ENCODE data around the gene POLR2A. TPM values are rescaled to one million over a fixed set of nuclear protein-coding genes. Genes with fewer than 3 reads are reported as not detected.
A peak's percentile ranks its signal among the peaks of the same experiment; 100 is the strongest.
"Not testable (repeated sequence)": the region's sequence is repeated elsewhere in the genome, so short reads cannot be mapped to it uniquely, and the experiment has no call there.

POLR2A gene
- total RNA-seq, 1 donor from 2014 or later, result 121 TPM

GRCh38 chr17:7466639-7467341 lies 17.4 kb upstream of the POLR2A start:
- Mint-ChIP-seq H3K4me1 (ENCODE audit: low read depth) (peaks cover 7% of the 10 kb centered on the region), H3K9me3 (ENCODE audit: low read depth) (no peaks in the 10 kb centered on the region), H3K4me3 (ENCODE audit: unreplicated experiment) (no peak overlapping the region), H3K36me3 (ENCODE audit: low read depth) (peaks cover 6% of the 10 kb centered on the region), H3K27me3 (ENCODE audit: low read depth) (no peaks in the 10 kb centered on the region), H3K27ac (ENCODE audit: unreplicated experiment) (peak overlapping the region; percentile 61)
- no peak for DNase-seq (ENCODE audit: low spot score)
- no peak for TF ChIP-seq CTCF (IDR thresholded peaks at IDR 0.05)

DNA sequence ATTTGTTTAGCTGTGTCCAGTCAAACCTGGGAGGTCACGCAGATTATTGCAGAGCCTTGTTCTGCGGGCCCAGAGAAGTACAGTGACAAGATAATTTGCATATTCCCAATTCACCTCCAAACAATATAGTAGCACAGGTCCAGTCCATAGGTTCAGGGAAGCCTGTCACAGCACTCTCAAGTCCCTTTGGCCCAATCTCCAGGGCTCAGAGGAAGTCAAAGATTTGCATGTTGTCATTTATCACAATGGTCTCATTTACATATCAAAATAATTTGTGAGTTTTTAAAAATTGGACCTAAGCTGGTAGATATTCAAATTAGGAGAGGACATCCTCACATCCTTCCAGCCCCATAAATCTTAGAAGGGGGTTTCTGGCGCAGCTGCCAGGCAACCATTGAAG lies 16.7 kb upstream of the POLR2A start:
- Mint-ChIP-seq H3K27me3 (ENCODE audit: low read depth) (no peaks in the 10 kb centered on the region), H3K4me1 (ENCODE audit: low read depth) (peaks cover 7% of the 10 kb centered on the region)
- no peak for DNase-seq (ENCODE audit: low spot score)

GRCh38 chr17:7468290-7468689 lies 15.9 kb upstream of the POLR2A start:
- no peak for DNase-seq (ENCODE audit: low spot score)
- H3K9me3 Mint-ChIP-seq (ENCODE audit: low read depth), result no peaks in the 10 kb centered on the region
- no peaks in the 10 kb centered on the region for H3K27me3 Mint-ChIP-seq (ENCODE audit: low read depth)
- no peak overlapping the region for H3K4me3 Mint-ChIP-seq (ENCODE audit: unreplicated experiment)
- TF ChIP-seq CTCF (IDR thresholded peaks at IDR 0.05), result no peak
- peaks cover 4% of the 10 kb centered on the region for H3K36me3 Mint-ChIP-seq (ENCODE audit: low read depth)
- peaks cover 7% of the 10 kb centered on the region for H3K4me1 Mint-ChIP-seq (ENCODE audit: low read depth)
- H3K27ac Mint-ChIP-seq (ENCODE audit: unreplicated experiment), result peak overlapping the region; percentile 32

More for the DNA sequence above, 16.7 kb upstream of the POLR2A start:
- Mint-ChIP-seq H3K4me3 (ENCODE audit: unreplicated experiment) (no peak overlapping the region), H3K27ac (ENCODE audit: unreplicated experiment) (no peak overlapping the region), H3K36me3 (ENCODE audit: low read depth) (peaks cover 6% of the 10 kb centered on the region), H3K9me3 (ENCODE audit: low read depth) (no peaks in the 10 kb centered on the region)
- TF ChIP-seq CTCF (IDR thresholded peaks at IDR 0.05), result no peak

DNA sequence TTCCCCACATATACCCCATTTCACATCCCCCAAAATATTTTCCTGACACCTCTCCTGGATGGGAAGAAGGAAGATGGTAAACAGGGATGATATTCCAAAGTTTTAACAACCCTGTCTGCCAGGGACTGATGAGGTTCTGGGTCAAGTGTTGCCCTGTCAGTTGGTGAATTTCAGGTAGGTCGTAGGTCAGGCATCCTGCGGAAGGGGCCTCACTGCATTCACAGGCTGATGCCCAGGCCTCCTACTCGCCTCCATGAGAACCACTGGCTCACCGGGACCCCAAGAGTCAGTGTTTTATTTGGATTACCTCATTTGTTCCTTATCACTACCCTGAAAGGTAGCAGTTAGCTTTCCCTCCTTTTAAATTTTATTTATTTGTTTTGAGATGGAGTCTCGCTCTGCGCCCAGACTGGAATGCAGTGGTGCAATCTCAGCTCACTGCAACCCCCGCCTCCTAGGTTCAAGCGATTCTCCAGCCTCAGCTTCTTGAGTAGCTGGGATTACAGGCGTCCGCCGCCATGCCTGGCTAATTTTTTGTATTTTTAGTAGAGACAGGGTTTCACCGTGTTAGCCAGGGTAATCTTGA lies 15.3 kb upstream of the POLR2A start:
- H3K4me1 Mint-ChIP-seq (ENCODE audit: low read depth), result peaks cover 7% of the 10 kb centered on the region
- H3K9me3 Mint-ChIP-seq (ENCODE audit: low read depth), result no peaks in the 10 kb centered on the region
- H3K4me3 Mint-ChIP-seq (ENCODE audit: unreplicated experiment), result no peak overlapping the region
- no peaks in the 10 kb centered on the region for H3K27me3 Mint-ChIP-seq (ENCODE audit: low read depth)
- no peak for TF ChIP-seq CTCF (IDR thresholded peaks at IDR 0.05)
- no peak overlapping the region for H3K27ac Mint-ChIP-seq (ENCODE audit: unreplicated experiment)
- no peak for DNase-seq (ENCODE audit: low spot score)
- peaks cover 4% of the 10 kb centered on the region for H3K36me3 Mint-ChIP-seq (ENCODE audit: low read depth)

DNA sequence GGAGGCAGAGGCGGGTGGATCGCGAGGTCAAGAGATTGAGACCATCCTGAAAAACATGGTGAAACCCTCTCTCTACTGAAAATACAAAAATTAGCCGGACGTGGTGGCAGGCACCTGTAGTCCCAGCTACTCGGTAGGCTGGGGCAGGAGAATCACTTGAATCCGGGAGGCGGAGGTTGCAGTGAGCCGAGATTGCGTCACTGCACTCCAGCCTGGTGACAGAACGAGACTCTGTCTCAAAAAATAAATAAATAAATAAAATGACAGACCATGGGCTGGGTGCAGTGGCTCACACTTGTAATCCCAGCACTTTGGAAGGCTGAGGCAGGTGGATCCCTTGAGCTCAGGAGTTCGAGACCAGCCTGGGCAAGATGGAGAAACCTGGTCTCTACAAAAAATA lies 14.3 kb upstream of the POLR2A start:
- not testable (repeated sequence) for DNase-seq (ENCODE audit: low spot score); H3K4me3 Mint-ChIP-seq (ENCODE audit: unreplicated experiment); H3K4me1 Mint-ChIP-seq (ENCODE audit: low read depth); H3K27me3 Mint-ChIP-seq (ENCODE audit: low read depth); H3K36me3 Mint-ChIP-seq (ENCODE audit: low read depth); H3K9me3 Mint-ChIP-seq (ENCODE audit: low read depth); H3K27ac Mint-ChIP-seq (ENCODE audit: unreplicated experiment)

GRCh38 chr17:7470457-7470973 lies 13.7 kb upstream of the POLR2A start:
- not testable (repeated sequence) for H3K4me3 Mint-ChIP-seq (ENCODE audit: unreplicated experiment); H3K27me3 Mint-ChIP-seq (ENCODE audit: low read depth); H3K4me1 Mint-ChIP-seq (ENCODE audit: low read depth); DNase-seq (ENCODE audit: low spot score); H3K9me3 Mint-ChIP-seq (ENCODE audit: low read depth); H3K27ac Mint-ChIP-seq (ENCODE audit: unreplicated experiment); H3K36me3 Mint-ChIP-seq (ENCODE audit: low read depth)

Data from chondrocyte (in vitro differentiated cells).